A549 treated with DMSO at 1 μM for 4 hours (cell line): Measurements from ENCODE around the gene UBL4A. TPM values are rescaled to one million over a fixed set of nuclear protein-coding genes. Genes with fewer than 3 reads are reported as not detected.

ENCODE experiments used
- total RNA-seq: library from RNA; stranded (reverse); fragments of 200-300 nt; extraction: Qiagen RNA extraction; gene quantifications from 5 replicates; pipeline ENCODE4 v1.2.3, GENCODE V29; 2022; ENCODE audit warnings: low read depth

UBL4A gene
- 64.6 to 70.4 TPM (median 66.2 TPM) in 5 replicates for total RNA-seq

DNA sequence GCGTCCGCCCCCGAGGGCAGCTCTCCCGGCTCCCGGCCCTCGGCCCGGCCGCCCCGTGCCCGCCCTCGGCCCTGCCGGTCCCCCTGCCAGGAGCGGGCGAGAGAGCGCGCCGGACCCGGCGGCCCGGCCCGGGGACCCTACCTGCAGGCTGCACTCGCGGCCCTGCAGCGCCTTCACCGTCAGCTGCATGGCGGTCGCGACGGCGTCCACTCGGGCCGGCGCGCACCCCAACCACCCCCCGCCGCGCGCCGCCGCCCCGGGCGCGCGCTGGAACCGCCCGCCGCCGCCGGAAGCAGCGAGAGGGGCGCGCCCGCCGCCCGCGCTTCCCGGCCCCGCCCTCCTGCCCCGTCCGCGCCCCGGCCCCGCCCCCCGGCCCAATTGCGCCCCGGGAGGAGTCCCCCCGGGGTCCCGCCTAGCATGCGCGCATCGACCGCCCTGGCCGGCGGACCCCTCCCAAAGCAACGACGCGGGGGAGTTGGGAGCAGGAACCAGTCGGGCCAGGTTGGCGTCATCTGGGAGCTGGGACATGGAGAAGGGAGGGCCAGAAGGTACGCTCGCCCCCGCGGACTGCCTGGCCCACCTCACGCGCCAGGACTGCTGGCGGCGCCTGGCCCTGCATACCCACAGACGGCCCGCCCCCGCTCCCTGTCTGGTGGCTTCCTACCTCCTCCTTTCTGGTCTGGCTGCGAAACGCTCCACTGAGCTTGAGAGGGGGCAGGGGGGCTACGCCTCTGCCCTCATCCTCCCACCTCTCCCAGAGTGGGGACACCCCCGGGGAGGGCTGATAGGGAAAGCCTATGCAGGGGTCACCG is at the start of gene UBL4A:
TSS of gene UBL4A (minus strand) at position 220 of the 812 bp plus-strand sequence. CDS start at position 189, 31 bp downstream.

DNA sequence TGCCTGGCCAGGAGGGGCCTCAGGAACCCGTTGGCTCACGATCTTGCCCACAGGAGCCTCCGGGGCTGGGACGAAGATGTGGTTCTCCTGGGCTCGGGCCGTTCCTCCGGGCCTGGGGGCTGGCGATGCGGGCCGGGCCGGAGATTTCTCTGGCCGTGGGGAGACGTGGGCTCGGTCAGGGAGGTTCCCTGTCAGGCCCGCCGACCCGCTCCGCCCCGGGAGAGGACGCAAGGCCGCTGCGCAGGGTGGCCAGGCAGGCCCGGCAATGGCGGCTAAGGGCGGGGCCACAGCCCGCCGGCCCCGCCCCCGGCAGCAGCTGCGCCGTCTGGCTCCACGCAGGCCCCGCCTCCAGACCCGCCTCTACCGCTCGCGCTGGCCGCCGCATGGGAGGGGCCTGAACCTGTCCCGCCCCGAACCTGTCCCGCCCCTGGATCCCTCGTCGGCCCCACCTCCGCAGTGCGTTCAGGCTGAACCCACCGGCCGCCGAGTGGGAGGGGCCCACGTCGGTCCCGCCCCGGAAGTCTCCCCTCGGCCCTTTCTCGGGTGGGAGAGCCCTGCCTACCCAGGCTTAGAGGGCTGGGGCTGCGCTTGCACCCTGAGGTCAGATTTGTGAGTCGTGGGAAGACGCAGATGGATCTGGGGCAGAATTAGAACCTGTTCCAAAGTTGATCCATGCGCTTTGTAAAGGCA is 29.7 kb upstream of the UBL4A start, which contains the start of gene FAM3A:
TSS of gene FAM3A (minus strand) at position 267 of the 690 bp plus-strand sequence. CDS start 460 bp downstream, outside the sequence.

DNA sequence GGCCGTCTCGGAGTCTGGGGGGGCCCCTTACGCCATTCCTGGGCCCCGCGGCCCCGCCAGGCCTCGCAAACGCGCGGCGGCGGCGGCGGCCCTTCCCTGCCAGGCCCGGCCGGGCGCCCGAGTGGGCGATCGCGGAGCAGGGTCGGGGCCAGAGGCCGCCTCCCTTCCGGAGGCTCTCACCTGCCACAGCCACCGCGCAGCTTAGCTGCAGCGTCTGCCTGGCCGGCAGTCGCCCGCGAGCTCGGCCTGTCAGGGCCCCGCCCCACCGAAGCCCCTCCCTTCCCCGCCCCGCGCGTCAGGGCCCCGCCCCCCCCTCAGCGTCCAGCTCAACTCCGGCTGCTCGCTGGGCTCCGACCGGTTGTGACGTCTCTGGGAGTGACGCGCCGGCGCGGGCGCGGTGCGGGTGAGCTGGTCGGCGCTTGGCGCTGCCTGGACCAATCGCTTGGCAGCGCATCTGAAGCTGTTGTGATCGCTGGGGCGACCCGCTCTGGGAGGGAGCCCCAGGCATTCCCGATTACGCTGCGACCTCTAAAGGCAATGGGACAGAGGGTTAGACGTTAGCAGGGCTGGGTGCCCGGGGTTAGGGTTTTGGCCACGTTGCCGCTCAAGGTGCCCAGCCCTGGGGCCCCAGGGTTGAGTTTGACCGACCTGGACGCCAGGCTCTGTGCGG is 4.1 kb upstream of the UBL4A start, which contains the start of gene SLC10A3:
TSS of gene SLC10A3 (minus strand) at position 216 of the 670 bp plus-strand sequence. CDS start 1,689 bp downstream, outside the sequence.

DNA sequence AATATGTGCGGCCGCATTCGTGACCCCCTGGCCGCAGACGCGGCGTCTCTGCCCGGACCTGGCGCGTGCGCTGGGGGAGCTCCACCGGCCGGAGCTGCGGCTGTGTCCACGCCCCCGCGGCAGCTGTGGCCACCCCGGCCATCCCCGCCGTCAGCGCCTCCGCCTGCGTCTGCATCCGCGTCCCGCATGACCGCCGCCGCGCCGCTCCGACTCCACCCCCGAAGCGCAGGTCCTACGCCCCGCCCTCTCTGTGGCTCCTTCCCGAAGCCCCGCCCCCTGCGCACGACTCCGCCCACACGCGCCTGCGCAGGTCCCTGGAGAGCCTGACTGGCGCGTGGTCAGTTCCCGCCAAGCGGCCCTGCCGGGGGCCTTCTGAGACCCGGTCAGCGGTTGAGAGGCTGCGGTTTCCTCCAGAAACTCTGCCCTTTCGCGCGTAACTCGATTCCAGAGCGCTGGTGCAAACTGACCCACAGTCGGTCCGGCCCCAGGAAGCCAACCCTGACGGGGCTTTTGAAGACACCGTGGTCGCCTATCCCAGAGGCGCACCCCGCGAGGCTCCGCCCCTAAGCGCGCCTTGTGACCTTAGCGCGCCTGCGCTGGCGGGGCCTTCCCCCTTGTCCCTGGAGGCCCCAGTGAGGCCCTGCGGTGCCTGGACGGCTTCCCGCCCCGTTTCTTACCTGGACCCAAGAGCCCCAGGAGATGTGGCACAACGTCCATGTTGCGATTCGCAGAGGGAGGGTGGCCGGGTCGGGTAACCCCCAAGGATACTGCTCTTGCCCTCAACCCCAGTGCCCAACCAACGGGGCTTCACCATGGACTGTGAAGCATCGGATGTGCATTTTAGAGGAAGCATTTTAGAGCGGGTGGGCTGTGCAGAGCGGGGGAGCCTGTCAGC is 7.4 kb downstream of the UBL4A start, which contains the start of gene LAGE3:
TSS of gene LAGE3 (minus strand) at position 554 of the 895 bp plus-strand sequence. CDS start at position 188, 366 bp downstream.

DNA sequence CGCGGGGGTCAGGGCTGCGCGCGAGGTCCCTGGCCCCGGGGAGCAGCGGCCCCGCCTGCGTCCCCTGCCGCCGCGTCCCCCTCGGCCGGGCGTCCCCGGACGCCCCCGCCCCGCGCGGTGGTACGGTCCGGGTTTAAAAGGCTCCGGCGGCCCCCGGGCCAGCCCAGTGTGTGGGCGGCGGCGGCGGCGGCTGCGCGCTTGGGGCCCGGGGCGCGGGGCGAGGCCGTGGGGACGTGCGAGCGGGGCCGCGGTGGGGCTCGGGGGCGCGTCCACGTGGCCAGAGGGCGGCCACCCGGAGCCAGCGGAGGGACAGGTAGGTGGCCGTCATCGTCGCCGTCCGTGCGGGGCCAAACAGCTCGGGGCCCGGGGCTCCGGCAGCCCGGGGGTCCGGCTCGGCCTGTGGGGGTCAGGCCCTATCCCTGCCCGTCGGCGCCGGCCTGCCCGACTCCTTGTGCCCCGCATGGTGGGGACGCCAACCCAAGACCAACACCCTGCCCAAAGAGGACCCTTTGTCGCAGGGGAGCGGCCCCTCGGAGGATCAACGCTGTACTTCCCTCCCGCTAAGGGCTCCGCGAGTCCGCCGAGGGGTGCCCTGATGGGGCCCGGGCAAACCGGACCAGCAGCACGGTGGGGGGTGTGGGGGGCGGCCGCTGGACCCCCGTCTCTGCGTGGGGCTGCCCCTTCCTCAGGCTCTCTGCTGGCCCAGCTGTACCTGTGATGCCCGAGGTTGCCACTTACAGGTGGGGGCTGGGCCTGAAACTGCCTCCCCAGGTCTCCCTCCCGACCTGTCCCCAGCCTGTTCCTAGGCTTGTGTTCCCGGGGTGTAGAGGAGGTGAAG is 28.1 kb downstream of the UBL4A start, which contains the start of gene PLXNA3:
TSS of gene PLXNA3 (plus strand) at position 166 of the 838 bp plus-strand sequence. CDS start 1,903 bp downstream, outside the sequence.

DNA sequence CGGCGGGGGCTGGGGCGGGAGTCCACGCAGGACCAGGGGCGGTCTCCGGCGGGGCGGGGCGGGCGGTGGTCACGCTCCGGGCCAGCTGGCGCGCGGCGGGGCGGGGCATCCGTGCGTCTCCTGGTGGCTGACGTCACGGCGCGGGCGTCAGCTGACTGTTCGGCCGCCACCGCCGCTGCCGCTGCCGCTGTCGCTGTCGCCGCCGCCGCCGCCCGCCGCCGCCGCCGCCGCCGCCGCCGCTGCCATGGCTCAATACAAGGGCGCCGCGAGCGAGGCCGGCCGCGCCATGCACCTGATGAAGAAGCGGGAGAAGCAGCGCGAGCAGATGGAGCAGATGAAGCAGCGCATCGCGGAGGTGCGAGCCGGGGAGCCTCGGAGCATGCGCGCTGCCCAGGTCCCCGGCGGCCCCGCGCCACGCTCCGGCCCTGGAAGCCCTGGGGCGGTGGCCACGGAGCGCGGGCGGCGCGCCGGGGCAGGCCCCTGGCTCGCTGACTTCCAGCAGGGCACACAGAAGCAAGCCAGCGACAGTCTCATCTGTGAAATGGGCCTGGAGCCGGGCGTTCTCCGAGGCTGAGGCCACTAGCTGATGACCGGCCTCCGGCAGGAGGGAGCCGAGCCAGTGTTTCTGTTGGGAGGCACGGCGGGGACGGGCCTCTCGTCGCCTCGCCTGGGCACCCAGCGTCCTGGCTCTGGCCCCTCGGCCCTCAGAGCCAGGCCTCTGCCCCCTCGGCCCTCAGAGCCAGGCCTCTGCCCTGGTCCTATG is 42.2 kb downstream of the UBL4A start, which contains the start of gene FAM50A:
TSS of gene FAM50A (plus strand) at position 150 of the 763 bp plus-strand sequence. CDS start at position 245, 95 bp downstream.

DNA sequence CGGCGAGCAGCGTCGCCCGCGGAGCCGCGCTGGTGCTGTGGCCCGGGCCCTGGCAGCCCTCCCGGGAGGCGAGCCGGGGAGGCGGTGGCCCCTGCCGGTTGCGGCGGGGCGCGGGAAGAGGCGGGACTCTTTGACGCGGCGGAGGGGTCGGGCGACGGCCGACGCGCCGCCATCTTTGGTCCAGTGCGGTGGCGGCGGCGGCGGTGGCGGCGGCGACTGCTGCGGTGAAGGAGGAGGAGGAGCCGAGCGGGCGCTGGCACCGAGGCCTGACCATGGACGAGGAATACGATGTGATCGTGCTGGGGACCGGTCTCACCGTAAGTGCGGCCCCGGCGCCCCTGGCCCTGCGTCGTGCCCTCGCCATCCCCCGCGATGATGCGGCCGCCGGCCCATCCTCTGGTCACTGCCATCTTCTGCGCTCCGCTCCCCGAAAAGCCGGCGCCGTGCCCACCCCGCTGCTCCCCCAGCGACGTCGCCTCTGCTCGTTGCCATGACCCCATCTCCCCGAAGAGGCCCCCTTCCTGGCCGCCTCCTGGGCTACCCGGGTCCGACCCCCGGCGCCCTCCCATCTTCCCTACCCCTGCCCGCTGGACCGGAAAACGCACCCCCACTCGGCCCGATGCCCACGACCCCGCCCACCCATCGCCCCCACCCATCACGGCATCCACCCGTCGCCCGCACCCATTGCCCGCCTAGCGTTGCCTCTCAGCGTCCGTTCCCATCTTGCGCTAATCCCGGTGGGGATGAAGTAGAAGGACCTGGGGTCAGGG is 49.2 kb downstream of the UBL4A start, which contains the start of gene GDI1:
TSS of gene GDI1 (plus strand) at position 172 of the 770 bp plus-strand sequence. CDS start at position 273, 101 bp downstream.

Other genes starting within 250 kb of the UBL4A start
- not detected in 5 replicates for gene OPN1MW3, start 229.0 kb downstream of the UBL4A start, total RNA-seq
- gene TEX28, start 191.5 kb downstream of the UBL4A start, total RNA-seq, result not detected in 5 replicates
- gene TKTL1, start 190.8 kb downstream of the UBL4A start, total RNA-seq, result 0.06 to 0.23 TPM in 2 of 5 replicates, not detected in the others
- 1,489 to 1,751 TPM (median 1,561 TPM) in 5 replicates for gene FLNA, start 112.0 kb downstream of the UBL4A start, total RNA-seq
- 137 to 159 TPM (median 152 TPM) in 5 replicates for gene EMD, start 107.3 kb downstream of the UBL4A start, total RNA-seq
- 4,944 to 5,934 TPM (median 5,259 TPM) in 5 replicates for gene RPL10, start 88.2 kb downstream of the UBL4A start, total RNA-seq
- 26.5 to 29.9 TPM (median 27.4 TPM) in 5 replicates for gene DNASE1L1, start 77.4 kb downstream of the UBL4A start, total RNA-seq
- 26.6 to 37.0 TPM (median 35.2 TPM) in 5 replicates for gene TAFAZZIN, start 75.1 kb downstream of the UBL4A start, total RNA-seq
- gene ATP6AP1, start 57.9 kb downstream of the UBL4A start, total RNA-seq, result 82.2 to 107 TPM (median 102 TPM) in 5 replicates
- 92.2 to 99.4 TPM (median 97.5 TPM) in 5 replicates for gene GDI1, start 49.5 kb downstream of the UBL4A start, total RNA-seq
- gene FAM50A, start 42.5 kb downstream of the UBL4A start, total RNA-seq, result 94.9 to 121 TPM (median 111 TPM) in 5 replicates
- 5.4 to 17.5 TPM (median 12.2 TPM) in 5 replicates for gene PLXNA3, start 28.3 kb downstream of the UBL4A start, total RNA-seq
- gene LAGE3, start 7.3 kb downstream of the UBL4A start, total RNA-seq, result 44.8 to 69.5 TPM (median 62.9 TPM) in 5 replicates
- 35.4 to 42.5 TPM (median 38.9 TPM) in 5 replicates for gene SLC10A3, start 4.0 kb upstream of the UBL4A start, total RNA-seq
- 37.8 to 47.0 TPM (median 42.4 TPM) in 5 replicates for gene FAM3A, start 29.6 kb upstream of the UBL4A start, total RNA-seq
- gene G6PD, start 60.2 kb upstream of the UBL4A start, total RNA-seq, result 1,297 to 1,681 TPM (median 1,624 TPM) in 5 replicates
- 33.0 to 45.1 TPM (median 42.9 TPM) in 5 replicates for gene IKBKG, start 61.0 kb upstream of the UBL4A start, total RNA-seq
- not detected in 5 replicates for gene CTAG1A, start 98.5 kb upstream of the UBL4A start, total RNA-seq
- gene CTAG1B, start 132.7 kb upstream of the UBL4A start, total RNA-seq, result not detected in 5 replicates
- not detected in 5 replicates for gene CTAG2, start 167.0 kb upstream of the UBL4A start, total RNA-seq